Vein endothelial cell (primary cell): ENCODE data around the gene MORN1. TPM values are rescaled to one million over a fixed set of nuclear protein-coding genes. Genes with fewer than 3 reads are reported as not detected.

ENCODE experiments used
- total RNA-seq: library from RNA; depleted of rRNA; stranded (reverse); fragments of >200 nt; gene quantifications from 2 replicates; pipeline ENCODE4 v1.2.3, GENCODE V29; 2012

The MORN1 gene
- total RNA-seq, result 5.8 and 8.2 TPM in 2 replicates

GRCh38 chr1:2391041-2391930, at the start of gene MORN1, which contains the start of gene RER1:
MORN1 (minus strand) TSS chr1:2391554; CDS start chr1:2391533, 21 bp downstream.
RER1 (plus strand) TSS chr1:2391841; CDS start chr1:2395791, 3,950 bp downstream.

GRCh38 chr1:2412395-2412772, 21.0 kb upstream of the MORN1 start, which contains the start of gene PEX10:
PEX10 (minus strand) TSS chr1:2412564; CDS start chr1:2412502, 62 bp downstream.

Other genes starting within 250 kb of the MORN1 start
- gene FAAP20, start 196.8 kb downstream of the MORN1 start, total RNA-seq, result 16.7 and 18.2 TPM in 2 replicates
- 29.2 and 40.5 TPM in 2 replicates for gene SKI, start 163.2 kb downstream of the MORN1 start, total RNA-seq
- 54.2 and 93.9 TPM in 2 replicates for gene RER1, start 287 bp upstream of the MORN1 start, total RNA-seq
- gene PEX10, start 21.0 kb upstream of the MORN1 start, total RNA-seq, result 33.8 and 39.8 TPM in 2 replicates
- under 0.01 and 0.33 TPM in 2 replicates for gene PLCH2, start 84.7 kb upstream of the MORN1 start, total RNA-seq
- 30.3 and 35.6 TPM in 2 replicates for gene PANK4, start 135.0 kb upstream of the MORN1 start, total RNA-seq
- under 0.01 TPM in 1 of 2 replicates, not detected in the other for gene HES5, start 138.7 kb upstream of the MORN1 start, total RNA-seq
- gene TNFRSF14, start 164.8 kb upstream of the MORN1 start, total RNA-seq, result 35.2 and 55.2 TPM in 2 replicates
- 50.0 and 50.6 TPM in 2 replicates for gene PRXL2B, start 195.2 kb upstream of the MORN1 start, total RNA-seq
- 0.38 and 5.9 TPM in 2 replicates for gene MMEL1, start 241.5 kb upstream of the MORN1 start, total RNA-seq